CD14-positive monocyte (primary cell): ENCODE measurements around the gene FOXP4. TPM values are rescaled to one million over a fixed set of nuclear protein-coding genes. Genes with fewer than 3 reads are reported as not detected.
A peak's percentile ranks its signal among the peaks of the same experiment; 100 is the strongest.

ENCODE experiments used
- DNase-seq, 3 donors: peaks; one replicate each; pipeline ENCODE4 v3.0.0-alpha.2; 2011 to 2022
- H2AFZ ChIP-seq: 2 replicates; pipeline ENCODE4 v1.6.0; 2012; ENCODE audit warnings: mild to moderate bottlenecking, low read depth, low read length, inconsistent platforms; ENCODE audit not compliant: insufficient read depth, poor library complexity, severe bottlenecking
- H3K27ac ChIP-seq, 2 donors: 1 replicate in 1 of 2; 2 replicates in 1 of 2; pipeline ENCODE4 v1.5.1; 2012 to 2013; ENCODE audit warnings: low read length in 2 of 2, control low read depth in 1 of 2, inconsistent platforms in 1 of 2, low read depth in 1 of 2, mild to moderate bottlenecking in 1 of 2
- H3K27me3 ChIP-seq, 2 donors: one replicate each; pipeline versions ENCODE4 v1.6.0 to v1.6.1; 2011 to 2013; ENCODE audit warnings: low read length in 2 of 2; ENCODE audit not compliant: control insufficient read depth in 2 of 2, insufficient read depth in 2 of 2
- H3K36me3 ChIP-seq, 2 donors: replicated peaks in 1 of 2; 1 replicate in 1 of 2; 2 replicates in 1 of 2; pipeline versions ENCODE4 v1.5.1 to v1.6.1; 2012 to 2013; ENCODE audit warnings: low read length in 2 of 2, control low read depth in 1 of 2, inconsistent platforms in 1 of 2, mild to moderate bottlenecking in 1 of 2; ENCODE audit not compliant: insufficient read depth in 2 of 2, control insufficient read depth in 1 of 2
- H3K4me1 ChIP-seq, 2 donors: 1 replicate in 1 of 2; 2 replicates in 1 of 2; pipeline versions ENCODE4 v1.5.1 to v1.6.1; 2012 to 2013; ENCODE audit warnings: low read length in 2 of 2, control low read depth in 1 of 2, inconsistent platforms in 1 of 2, mild to moderate bottlenecking in 1 of 2, moderate library complexity in 1 of 2; ENCODE audit not compliant: insufficient read depth in 2 of 2, control insufficient read depth in 1 of 2
- H3K4me2 ChIP-seq: replicated peaks from 2 replicates; pipeline ENCODE3; 2012; ENCODE audit warnings: low read length, moderate library complexity, mild to moderate bottlenecking; ENCODE audit not compliant: poor library complexity, severe bottlenecking; ENCODE audit errors: extremely low read depth
- H3K4me3 ChIP-seq, 3 experiments: fragments of 200-600 bp in 1 of 3; sonication (generic) in 1 of 3; replicated peaks in 1 of 3; 1 replicate in 2 of 3; 2 replicates in 1 of 3; pipeline ENCODE4 v1.5.1; 2011 to 2013; ENCODE audit warnings: low read length in 3 of 3, mild to moderate bottlenecking in 3 of 3, control low read depth in 2 of 3, low read depth in 2 of 3, inconsistent platforms in 1 of 3, moderate library complexity in 1 of 3
- H3K79me2 ChIP-seq: 2 replicates; pipeline ENCODE4 v1.6.0; 2012; ENCODE audit warnings: mild to moderate bottlenecking, control low read depth, inconsistent platforms, low read length, moderate library complexity; ENCODE audit not compliant: insufficient read depth
- H3K9ac ChIP-seq: 2 replicates; pipeline ENCODE4 v1.6.0; 2017; ENCODE audit warnings: low read length, mild to moderate bottlenecking; ENCODE audit not compliant: insufficient read depth, poor library complexity, severe bottlenecking
- H3K9me3 ChIP-seq, 2 donors: replicated peaks in 1 of 2; 1 replicate in 1 of 2; 2 replicates in 1 of 2; pipeline versions ENCODE4 v1.5.1 to v1.6.1; 2012 to 2013; ENCODE audit warnings: low read length in 2 of 2, control low read depth in 1 of 2; ENCODE audit not compliant: control insufficient read depth in 1 of 2, insufficient read depth in 1 of 2
- H4K20me1 ChIP-seq: 2 replicates; pipeline ENCODE4 v1.6.0; 2012; ENCODE audit warnings: mild to moderate bottlenecking, low read length, control low read depth, moderate library complexity; ENCODE audit not compliant: insufficient read depth
- H3K27ac Mint-ChIP-seq, 7 donors: one replicate each; pipeline ENCODE4 v1.8.0; 2020; ENCODE audit warnings: mild to moderate bottlenecking in 7 of 7, mixed read lengths in 7 of 7, moderate library complexity in 6 of 7, inconsistent platforms in 2 of 7
- H3K27me3 Mint-ChIP-seq, 3 donors: one replicate each; pipeline ENCODE4 v1.8.0; 2021 to 2022; ENCODE audit warnings: low read depth in 3 of 3, mild to moderate bottlenecking in 3 of 3, mixed read lengths in 3 of 3, moderate library complexity in 3 of 3, inconsistent platforms in 1 of 3
- H3K36me3 Mint-ChIP-seq, 2 donors: one replicate each; pipeline ENCODE4 v1.8.0; 2020; ENCODE audit warnings: mixed read lengths in 2 of 2, inconsistent platforms in 1 of 2, mild to moderate bottlenecking in 1 of 2
- H3K4me1 Mint-ChIP-seq: one replicate; pipeline ENCODE4 v1.8.0; 2020; ENCODE audit warnings: mild to moderate bottlenecking, mixed read lengths
- H3K4me3 Mint-ChIP-seq, 2 donors: one replicate each; pipeline ENCODE4 v1.8.0; 2020; ENCODE audit warnings: mild to moderate bottlenecking in 2 of 2, mixed read lengths in 2 of 2, moderate library complexity in 1 of 2
- H3K9me3 Mint-ChIP-seq, 7 donors: one replicate each; pipeline ENCODE4 v1.8.0; 2020 to 2022; ENCODE audit warnings: mixed read lengths in 7 of 7, mild to moderate bottlenecking in 6 of 7, moderate library complexity in 6 of 7, inconsistent platforms in 2 of 7
- CTCF ChIP-seq: fragments of 200-600 bp; IDR thresholded peaks from one replicate; pipeline ENCODE4 v1.8.0; 2022; ENCODE audit warnings: antibody characterized with exemption, mild to moderate bottlenecking
- WGBS: methylation state at CpG from one replicate; pipeline ENCODE4 v1.1.5; 2013; ENCODE audit warnings: missing lambda C conversion rate; ENCODE audit not compliant: insufficient coverage; 5-methylcytosine and 5-hydroxymethylcytosine counted together
- intact Hi-C, 2 donors: fragments of 100-400 bp; cut with micrococcal nuclease; formaldehyde crosslinking; loops; one replicate each; pipeline versions ENCODE4 v1.15.0 to v1.15.1; 2023
- polyA plus RNA-seq, 3 donors: library from polyadenylated mRNA; depleted of rRNA in 1 of 3; unstranded in 2 of 3; stranded (reverse) in 1 of 3; fragments of 300-500 nt in 2 of 3; fragments of >200 nt in 1 of 3; fragmentation: Illumina TruSeq in 2 of 3; gene quantifications; 1 replicate in 2 of 3; 2 replicates in 1 of 3; pipeline ENCODE4 v1.2.3, GENCODE V29; 2012 to 2021

Gene FOXP4
- polyA plus RNA-seq, 3 donors = 0.62 to 7.6 (median 0.65) TPM

GRCh38 chr6:41559655-41560427 is 13.7 kb downstream of the FOXP4 start:
- Histone ChIP-seq H3K4me2 (peak overlapping the region; percentile 78), H3K27ac (no peak overlapping the region)
- H3K4me1 Mint-ChIP-seq = peaks cover 18% of the 10 kb centered on the region

More at GRCh38 chr6:41559655-41560427, 13.7 kb downstream of the FOXP4 start:
- H3K4me1 ChIP-seq = peaks cover 15 to 18% of the 10 kb centered on the region in 2 donors
- intact Hi-C loops = no loop called here
- Mint-ChIP-seq H3K4me3 (peak overlapping the region; percentile 84 to 91), H3K27ac (no peak overlapping the region), H3K27me3 (peaks cover 18 to 35% (median 19%) of the 10 kb centered on the region in 3 donors), H3K9me3 (no peaks in the 10 kb centered on the region), H3K36me3 (peaks cover 19 to 24% of the 10 kb centered on the region in 2 donors)
- H3K27me3 ChIP-seq = peaks cover 3 to 20% of the 10 kb centered on the region in 2 donors
- WGBS = no CpG with 5 or more reads among the region's 7 CpGs
- no peak for DNase-seq
- H2AFZ ChIP-seq = peak overlapping the region; percentile 71
- no peak for TF ChIP-seq CTCF
- H3K79me2 ChIP-seq = peaks cover 5% of the 10 kb centered on the region
- peak overlapping the region; percentile 70 for H3K9ac ChIP-seq
- H4K20me1 ChIP-seq = peaks cover 91% of the 10 kb centered on the region
- H3K36me3 ChIP-seq = no peaks in the 10 kb centered on the region
- peak overlapping the region in 2 of 3 experiments; percentile 44 to 79 for H3K4me3 ChIP-seq
- no peaks in the 10 kb centered on the region for H3K9me3 ChIP-seq
